Muscle of arm (tissue), 12 donors: Measurements from ENCODE around the gene MRPS26. TPM values are rescaled to one million over a fixed set of nuclear protein-coding genes. Genes with fewer than 3 reads are reported as not detected.
"Not testable (repeated sequence)": the region's sequence is repeated elsewhere in the genome, so short reads cannot be mapped to it uniquely, and the experiment has no call there.

Experiments used
- DNase-seq: peaks from one replicate; pipeline ENCODE4 v3.0.0-alpha.2; 2013
- polyA plus RNA-seq, 12 donors: library from polyadenylated mRNA; unstranded; fragments of 120-200 nt; gene quantifications; one replicate each; pipeline ENCODE4 v1.2.1, GENCODE V29; 2013; ENCODE audit not compliant: insufficient read length in 12 of 12

The MRPS26 gene
- polyA plus RNA-seq, 12 donors, result 23.0 to 38.0 (median 28.4) TPM; not detected in 1

GRCh38 chr20:3071610-3072529 is 26.0 kb downstream of the MRPS26 start, which contains the start of gene OXT:
TSS of gene OXT (plus strand) at chr20:3071620. CDS start at chr20:3071656, 36 bp downstream.
- DNase-seq, result no peak

- no peak for DNase-seq
Observed at GRCh38 chr20:3072530-3073250, 26.8 kb downstream of the MRPS26 start.

- DNase-seq, result not testable (repeated sequence)
Observed at GRCh38 chr20:3073251-3073643, 27.4 kb downstream of the MRPS26 start.

- no peak for DNase-seq
Observed at GRCh38 chr20:3074812-3075211, 29.0 kb downstream of the MRPS26 start.

GRCh38 chr20:3075315-3075714 is 29.5 kb downstream of the MRPS26 start:
- DNase-seq, result not testable (repeated sequence)

- DNase-seq, result no peak
Observed at GRCh38 chr20:3077618-3078134, 31.8 kb downstream of the MRPS26 start.

GRCh38 chr20:3080939-3081388 is 35.1 kb downstream of the MRPS26 start:
- no peak for DNase-seq

GRCh38 chr20:3081641-3082040 is 35.8 kb downstream of the MRPS26 start:
- no peak for DNase-seq

- DNase-seq, result no peak
Observed at GRCh38 chr20:3082306-3082951, 36.6 kb downstream of the MRPS26 start.

- no peak for DNase-seq
Observed at GRCh38 chr20:3082955-3083952, 37.4 kb downstream of the MRPS26 start.

- no peak for DNase-seq
Observed at GRCh38 chr20:3084283-3084985, 38.6 kb downstream of the MRPS26 start, which contains the start of gene AVP. TSS of gene AVP (minus strand) at chr20:3084724. CDS start at chr20:3084674, 50 bp downstream.

GRCh38 chr20:3084986-3085360 is 39.1 kb downstream of the MRPS26 start:
- DNase-seq, result no peak

GRCh38 chr20:3085571-3086072 is 39.8 kb downstream of the MRPS26 start:
- DNase-seq, result no peak

- no peak for DNase-seq
Observed at GRCh38 chr20:3088031-3088430, 42.2 kb downstream of the MRPS26 start.

- no peak for DNase-seq
Observed at GRCh38 chr20:3090565-3090964, 44.7 kb downstream of the MRPS26 start.

GRCh38 chr20:3092611-3093379 is 46.9 kb downstream of the MRPS26 start:
- peak; percentile 43 for DNase-seq

GRCh38 chr20:3093861-3094361 is 48.1 kb downstream of the MRPS26 start:
- no peak for DNase-seq

- DNase-seq, result no peak
Observed at GRCh38 chr20:3094848-3095629, 49.2 kb downstream of the MRPS26 start.
